WI38 (cell line): Measurements from ENCODE around the gene FAAH2.
"Not testable (repeated sequence)": the region's sequence is repeated elsewhere in the genome, so short reads cannot be mapped to it uniquely, and the experiment has no call there.

ENCODE experiments used
- H3K4me3 ChIP-seq: 2 replicates; pipeline ENCODE4 v1.5.1; 2011; ENCODE audit warnings: low read depth, mild to moderate bottlenecking, control low read depth, low read length
- TF ChIP-seq, protein P1 (sequence below): IDR thresholded peaks from 2 replicates; pipeline ENCODE4 v1.5.1; 2012; ENCODE audit warnings: low read depth, mild to moderate bottlenecking, control low read depth, low read length

Gene FAAH2

DNA sequence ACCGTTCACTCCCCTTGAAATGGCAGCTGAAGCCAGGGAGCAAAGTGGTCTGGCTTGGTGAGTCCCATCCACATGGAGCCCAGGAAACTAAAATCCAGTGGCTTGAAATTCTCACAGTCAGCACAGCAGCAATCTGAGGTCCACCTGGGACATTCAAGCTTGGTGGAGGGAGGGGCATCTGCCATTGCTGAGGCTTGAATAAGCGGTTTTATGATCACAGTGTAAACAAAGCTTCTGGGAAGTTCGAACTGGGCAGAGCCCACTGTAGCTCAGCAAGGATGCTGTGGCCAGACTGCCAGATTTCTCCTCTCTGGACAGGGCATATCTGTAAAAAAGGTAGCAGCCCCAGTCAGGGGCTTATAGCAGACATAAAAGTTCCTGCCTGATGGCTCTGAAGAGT, 15.5 kb upstream of the FAAH2 start:
- TF ChIP-seq, protein P1, sequence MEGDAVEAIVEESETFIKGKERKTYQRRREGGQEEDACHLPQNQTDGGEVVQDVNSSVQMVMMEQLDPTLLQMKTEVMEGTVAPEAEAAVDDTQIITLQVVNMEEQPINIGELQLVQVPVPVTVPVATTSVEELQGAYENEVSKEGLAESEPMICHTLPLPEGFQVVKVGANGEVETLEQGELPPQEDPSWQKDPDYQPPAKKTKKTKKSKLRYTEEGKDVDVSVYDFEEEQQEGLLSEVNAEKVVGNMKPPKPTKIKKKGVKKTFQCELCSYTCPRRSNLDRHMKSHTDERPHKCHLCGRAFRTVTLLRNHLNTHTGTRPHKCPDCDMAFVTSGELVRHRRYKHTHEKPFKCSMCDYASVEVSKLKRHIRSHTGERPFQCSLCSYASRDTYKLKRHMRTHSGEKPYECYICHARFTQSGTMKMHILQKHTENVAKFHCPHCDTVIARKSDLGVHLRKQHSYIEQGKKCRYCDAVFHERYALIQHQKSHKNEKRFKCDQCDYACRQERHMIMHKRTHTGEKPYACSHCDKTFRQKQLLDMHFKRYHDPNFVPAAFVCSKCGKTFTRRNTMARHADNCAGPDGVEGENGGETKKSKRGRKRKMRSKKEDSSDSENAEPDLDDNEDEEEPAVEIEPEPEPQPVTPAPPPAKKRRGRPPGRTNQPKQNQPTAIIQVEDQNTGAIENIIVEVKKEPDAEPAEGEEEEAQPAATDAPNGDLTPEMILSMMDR = no peak
- H3K4me3 ChIP-seq = no peak overlapping the region

DNA sequence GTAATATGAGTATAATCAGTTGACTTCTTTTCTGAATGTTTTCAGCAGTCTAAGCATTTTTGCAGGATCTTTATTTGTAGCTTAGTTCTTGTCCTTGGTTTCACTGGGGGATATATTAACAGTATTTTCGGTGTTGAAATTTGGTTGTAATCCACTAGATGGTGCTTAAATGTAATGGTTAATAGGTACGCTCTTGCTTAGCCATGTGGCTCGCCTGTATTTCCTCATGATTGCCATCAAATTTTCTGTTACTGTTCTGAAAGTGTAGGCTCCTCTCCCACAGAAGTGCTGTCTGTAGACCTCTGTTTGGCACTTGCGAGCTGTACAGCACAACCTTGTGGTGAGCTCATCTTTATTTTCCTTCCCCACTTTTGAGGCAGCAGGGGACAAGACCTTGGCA, 3.9 kb upstream of the FAAH2 start:
- no peak overlapping the region for H3K4me3 ChIP-seq
- TF ChIP-seq, protein P1 = no peak

DNA sequence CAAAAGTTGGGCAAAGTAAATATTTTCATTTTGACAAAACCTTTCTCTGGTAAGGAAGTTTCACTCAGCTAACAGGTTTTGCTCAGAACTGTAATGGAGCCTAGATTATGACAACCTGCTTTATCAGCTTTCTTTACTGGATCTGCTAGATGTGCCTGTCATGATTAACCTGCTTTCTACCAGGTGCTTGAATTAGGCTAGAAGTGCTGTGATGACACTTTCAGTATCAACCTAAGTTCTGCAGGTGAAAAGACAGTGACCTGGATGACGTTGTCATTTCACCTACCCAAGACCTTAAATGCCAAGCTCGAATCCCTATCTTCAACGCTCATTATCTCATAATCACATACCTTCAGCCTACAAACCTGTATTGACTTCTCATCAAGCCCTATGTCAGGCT, 1.5 kb upstream of the FAAH2 start:
- TF ChIP-seq, protein P1 = no peak
- H3K4me3 ChIP-seq = no peak overlapping the region

DNA sequence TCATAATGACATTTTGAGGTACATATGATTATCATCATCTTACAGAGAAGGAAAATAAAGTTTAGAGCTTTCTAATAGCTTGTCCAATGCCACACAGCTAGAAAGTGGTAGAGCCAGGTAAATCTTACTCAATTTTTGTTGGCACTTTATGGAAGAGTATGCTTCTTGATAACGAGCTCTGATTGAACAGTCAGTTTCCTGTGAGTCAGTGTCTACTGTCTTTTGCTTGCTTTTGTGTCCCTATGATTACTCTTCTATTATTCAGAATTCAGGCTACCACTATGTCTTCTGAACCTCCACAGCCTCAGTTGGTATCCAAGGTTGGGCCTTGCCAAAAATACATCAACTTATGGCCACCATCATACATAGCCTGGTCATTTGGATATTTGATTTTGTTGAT, 2.6 kb downstream of the FAAH2 start:
- H3K4me3 ChIP-seq = no peak overlapping the region
- TF ChIP-seq, protein P1 = no peak

DNA sequence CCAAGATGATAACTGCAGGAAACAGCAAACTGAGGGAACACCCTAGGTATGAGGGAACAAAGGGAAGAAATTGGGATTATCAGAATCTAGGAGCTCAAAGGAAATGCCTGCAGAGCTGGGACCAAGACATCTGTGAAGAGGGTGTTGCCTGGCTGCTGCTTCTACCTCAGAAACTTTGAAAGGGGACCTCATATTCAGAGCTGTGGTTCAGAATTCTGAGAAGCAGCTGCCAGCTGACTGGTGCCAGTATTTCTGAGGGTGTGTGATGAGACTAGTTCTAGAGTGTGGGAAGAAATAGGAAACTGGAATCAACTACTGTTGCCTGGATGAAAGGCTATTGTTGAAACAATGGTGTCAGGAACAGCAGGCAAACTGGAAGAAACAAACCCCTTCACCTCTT, 8.5 kb downstream of the FAAH2 start:
- TF ChIP-seq, protein P1 = no peak
- no peak overlapping the region for H3K4me3 ChIP-seq

DNA sequence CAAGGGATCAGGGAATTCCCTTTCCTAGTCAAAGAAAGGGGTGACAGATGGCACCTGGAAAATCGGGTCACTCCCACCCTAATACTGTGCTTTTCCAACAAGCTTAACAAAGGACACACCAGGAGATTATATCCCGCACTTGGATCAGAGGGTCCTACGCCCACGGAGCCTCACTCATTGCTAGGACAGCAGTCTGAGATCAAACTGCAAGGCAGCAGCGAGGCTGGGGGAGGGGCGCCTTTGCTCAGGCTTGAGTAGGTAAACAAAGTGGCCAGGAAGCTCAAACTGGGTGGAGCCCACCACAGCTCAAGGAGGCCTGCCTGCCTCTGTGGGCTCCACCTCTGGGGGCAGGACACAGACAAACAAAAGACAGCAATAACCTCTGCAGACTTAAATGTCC, 9.2 kb downstream of the FAAH2 start:
- not testable (repeated sequence) for H3K4me3 ChIP-seq

DNA sequence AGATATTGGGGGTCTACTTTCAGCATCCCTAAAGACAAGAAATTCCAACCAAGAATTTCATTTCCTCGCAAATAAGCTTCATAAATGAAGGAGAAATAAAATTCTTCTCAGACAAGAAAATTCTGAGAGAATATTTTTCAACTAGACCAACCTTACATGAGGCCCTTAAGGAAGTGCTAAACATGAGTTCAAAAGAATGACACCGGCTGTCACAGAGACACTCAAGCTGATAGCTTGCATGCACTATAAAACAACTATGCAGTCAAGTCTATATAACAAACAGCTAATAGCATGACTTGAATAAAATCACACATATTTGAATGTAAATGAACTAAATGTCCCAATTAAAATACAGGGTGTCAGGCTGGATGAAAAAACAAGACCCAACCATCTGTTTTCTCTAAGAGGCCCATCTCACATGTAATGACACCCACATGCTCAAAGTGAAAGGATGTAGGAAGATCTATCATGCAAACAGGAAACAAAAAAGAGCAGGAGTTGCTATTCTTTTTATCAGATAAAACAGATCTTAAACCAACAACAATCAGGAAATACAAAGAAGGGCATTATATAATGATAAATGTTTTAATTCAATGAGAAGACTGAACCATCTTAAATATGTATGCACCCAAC, 27.2 kb downstream of the FAAH2 start:
- TF ChIP-seq, protein P1 = no peak
- no peak overlapping the region for H3K4me3 ChIP-seq

DNA sequence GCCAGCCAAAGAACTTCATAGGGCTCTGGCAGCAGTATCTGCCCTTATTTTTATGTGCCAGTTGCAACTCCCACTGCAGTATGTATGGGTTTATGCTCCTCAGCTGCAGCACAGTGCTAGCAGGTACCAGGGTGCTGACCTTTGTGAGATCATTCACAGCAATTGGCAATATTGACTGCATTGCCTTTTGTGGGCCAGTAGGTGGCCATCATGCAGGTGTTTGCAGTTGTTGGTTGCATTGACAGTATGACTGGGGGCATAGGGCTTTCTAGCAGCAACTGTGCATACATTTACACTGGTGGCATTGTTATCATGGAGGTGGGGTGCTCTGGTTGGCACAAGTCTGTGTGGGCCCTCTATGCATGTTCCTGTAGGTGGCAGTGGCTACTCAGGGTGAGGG, 42.5 kb downstream of the FAAH2 start:
- TF ChIP-seq, protein P1 = no peak
- H3K4me3 ChIP-seq = no peak overlapping the region

DNA sequence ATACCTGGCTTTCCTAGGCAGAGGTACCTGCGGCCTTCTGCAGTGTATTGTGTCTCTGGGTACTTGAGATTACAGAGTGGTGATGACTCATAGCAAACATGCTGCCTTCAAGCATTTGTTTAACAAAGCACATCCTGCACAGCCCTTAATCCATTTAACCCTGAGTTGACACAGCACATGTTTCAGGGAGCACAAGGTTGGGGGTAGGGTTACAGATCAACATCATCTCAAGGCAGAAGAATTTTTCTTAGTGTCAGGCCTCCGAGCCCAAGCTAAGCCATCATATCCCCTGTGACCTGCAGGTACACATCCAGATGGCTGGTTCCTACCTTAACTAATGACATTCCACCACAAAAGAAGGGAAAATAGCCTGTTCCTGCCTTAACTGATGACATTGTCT, 49.3 kb downstream of the FAAH2 start:
- not testable (repeated sequence) for H3K4me3 ChIP-seq
